Mammary epithelial cell (primary cell): ENCODE data around the gene FAF2.

Experiments used
- CTCF ChIP-seq, 2 donors: IDR thresholded peaks in 1 of 2; conservative IDR thresholded peaks in 1 of 2; 2 replicates each; pipeline ENCODE4 v1.5.1; 2011 to 2012; ENCODE audit warnings: inconsistent platforms in 2 of 2, low read length in 2 of 2, mild to moderate bottlenecking in 2 of 2, control low read depth in 1 of 2, low read depth in 1 of 2; ENCODE audit not compliant: insufficient read depth in 1 of 2; ENCODE audit errors: extremely low read depth in 1 of 2
- EZH2 ChIP-seq: IDR thresholded peaks from 2 replicates; pipeline ENCODE4 v1.6.1; 2012; ENCODE audit warnings: low read length, inconsistent platforms, borderline replicate concordance

- no peak for TF ChIP-seq CTCF (conservative IDR thresholded peaks at IDR 0.05 in 1 of 2, IDR thresholded peaks at IDR 0.05 in 1 of 2; ENCODE audit: extremely low read depth in 1 of 2, insufficient read depth in 1 of 2, low read depth in 1 of 2, low read length in 2 of 2)
- no peak for TF ChIP-seq EZH2
These were observed 46.6 kb upstream of the FAF2 start for GRCh38 chr5:176401281-176402205.
